ENCODE measurements around the gene MYLK. TPM values are rescaled to one million over a fixed set of nuclear protein-coding genes. Genes with fewer than 3 reads are reported as not detected.

The MYLK gene
- total RNA-seq, 1 donor from 2014 or later, result 26.6 TPM

GRCh38 chr3:123642957-123643330 is 241.2 kb downstream of the MYLK start:
- Histone ChIP-seq H3K27ac (ENCODE audit: low read depth, low read length) (no peak overlapping the region), H3K27me3 (ENCODE audit: control insufficient read depth in 3 of 3, insufficient read depth in 3 of 3, low read length in 3 of 3) (no peaks in the 10 kb centered on the region), H3K4me1 (ENCODE audit: control insufficient read depth in 3 of 3, insufficient read depth in 3 of 3, low read length in 3 of 3) (no peaks in the 10 kb centered on the region), H3K4me3 (ENCODE audit: low read length in 3 of 3) (no peak overlapping the region), H3K9me3 (ENCODE audit: control insufficient read depth in 3 of 3, low read length in 3 of 3) (no peaks in the 10 kb centered on the region), H3K36me3 (ENCODE audit: control insufficient read depth in 3 of 3, insufficient read depth in 3 of 3, low read length in 3 of 3) (peaks cover 5 to 7% (median 5%) of the 10 kb centered on the region in 3 donors), H3K9ac (ENCODE audit: low read depth in 1 of 3, low read length in 3 of 3) (no peak overlapping the region)

- Histone ChIP-seq H3K36me3 (ENCODE audit: control insufficient read depth in 3 of 3, insufficient read depth in 3 of 3, low read length in 3 of 3) (peaks cover 5 to 10% (median 5%) of the 10 kb centered on the region in 3 donors), H3K4me3 (ENCODE audit: low read length in 3 of 3) (no peak overlapping the region), H3K27ac (ENCODE audit: low read depth, low read length) (no peak overlapping the region), H3K9me3 (ENCODE audit: control insufficient read depth in 3 of 3, low read length in 3 of 3) (no peaks in the 10 kb centered on the region), H3K9ac (ENCODE audit: low read depth in 1 of 3, low read length in 3 of 3) (no peak overlapping the region), H3K4me1 (ENCODE audit: control insufficient read depth in 3 of 3, insufficient read depth in 3 of 3, low read length in 3 of 3) (no peaks in the 10 kb centered on the region), H3K27me3 (ENCODE audit: control insufficient read depth in 3 of 3, insufficient read depth in 3 of 3, low read length in 3 of 3) (no peaks in the 10 kb centered on the region)
Measured at GRCh38 chr3:123642182-123642956, 241.8 kb downstream of the MYLK start.

DNA sequence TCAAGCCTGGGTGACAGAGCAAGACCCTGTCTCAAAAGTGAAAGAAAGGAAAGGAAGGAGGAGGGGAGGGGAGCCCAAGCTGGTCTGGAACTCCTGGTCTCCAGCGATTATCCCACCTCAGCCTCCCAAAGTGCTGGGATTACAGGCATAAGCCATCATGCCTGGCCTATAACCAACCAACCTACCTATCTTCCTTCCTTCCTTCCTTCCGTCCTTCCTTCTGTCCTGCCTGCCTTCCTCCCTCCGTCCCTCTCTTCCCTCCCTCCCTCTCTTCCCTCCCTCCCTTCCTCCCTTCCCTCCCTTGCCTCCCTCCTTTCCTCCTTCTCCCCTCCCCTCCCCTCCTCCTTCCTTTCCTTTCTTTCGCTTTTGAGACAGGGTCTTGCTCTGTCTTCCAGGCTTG is 242.6 kb downstream of the MYLK start:
- Histone ChIP-seq H3K9ac (ENCODE audit: low read depth in 1 of 3, low read length in 3 of 3) (no peak overlapping the region), H3K4me3 (ENCODE audit: low read length in 3 of 3) (no peak overlapping the region), H3K27me3 (ENCODE audit: control insufficient read depth in 3 of 3, insufficient read depth in 3 of 3, low read length in 3 of 3) (no peaks in the 10 kb centered on the region), H3K4me1 (ENCODE audit: control insufficient read depth in 3 of 3, insufficient read depth in 3 of 3, low read length in 3 of 3) (no peaks in the 10 kb centered on the region), H3K9me3 (ENCODE audit: control insufficient read depth in 3 of 3, low read length in 3 of 3) (no peaks in the 10 kb centered on the region), H3K36me3 (ENCODE audit: control insufficient read depth in 3 of 3, insufficient read depth in 3 of 3, low read length in 3 of 3) (peaks cover 2 to 11% (median 5%) of the 10 kb centered on the region in 3 donors), H3K27ac (ENCODE audit: low read depth, low read length) (no peak overlapping the region)

- Histone ChIP-seq H3K27me3 (ENCODE audit: control insufficient read depth in 3 of 3, insufficient read depth in 3 of 3, low read length in 3 of 3) (no peaks in the 10 kb centered on the region), H3K36me3 (ENCODE audit: control insufficient read depth in 3 of 3, insufficient read depth in 3 of 3, low read length in 3 of 3) (peaks cover 0 to 11% (median 5%) of the 10 kb centered on the region in 3 donors), H3K4me3 (ENCODE audit: low read length in 3 of 3) (no peak overlapping the region), H3K9ac (ENCODE audit: low read depth in 1 of 3, low read length in 3 of 3) (no peak overlapping the region), H3K27ac (ENCODE audit: low read depth, low read length) (no peak overlapping the region), H3K9me3 (ENCODE audit: control insufficient read depth in 3 of 3, low read length in 3 of 3) (no peaks in the 10 kb centered on the region), H3K4me1 (ENCODE audit: control insufficient read depth in 3 of 3, insufficient read depth in 3 of 3, low read length in 3 of 3) (no peaks in the 10 kb centered on the region)
Measured at GRCh38 chr3:123640740-123641462, 243.2 kb downstream of the MYLK start.

GRCh38 chr3:123640311-123640710 is 243.8 kb downstream of the MYLK start:
- Histone ChIP-seq H3K4me1 (ENCODE audit: control insufficient read depth in 3 of 3, insufficient read depth in 3 of 3, low read length in 3 of 3) (no peaks in the 10 kb centered on the region), H3K27me3 (ENCODE audit: control insufficient read depth in 3 of 3, insufficient read depth in 3 of 3, low read length in 3 of 3) (no peaks in the 10 kb centered on the region), H3K9ac (ENCODE audit: low read depth in 1 of 3, low read length in 3 of 3) (no peak overlapping the region), H3K4me3 (ENCODE audit: low read length in 3 of 3) (no peak overlapping the region), H3K36me3 (ENCODE audit: control insufficient read depth in 3 of 3, insufficient read depth in 3 of 3, low read length in 3 of 3) (peaks cover 0 to 10% (median 5%) of the 10 kb centered on the region in 3 donors), H3K27ac (ENCODE audit: low read depth, low read length) (no peak overlapping the region), H3K9me3 (ENCODE audit: control insufficient read depth in 3 of 3, low read length in 3 of 3) (no peaks in the 10 kb centered on the region)

GRCh38 chr3:123638936-123639689 is 245.0 kb downstream of the MYLK start:
- no peaks in the 10 kb centered on the region for H3K4me1 ChIP-seq (ENCODE audit: control insufficient read depth in 3 of 3, insufficient read depth in 3 of 3, low read length in 3 of 3)
- no peak overlapping the region for H3K4me3 ChIP-seq (ENCODE audit: low read length in 3 of 3)
- H3K27me3 ChIP-seq (ENCODE audit: control insufficient read depth in 3 of 3, insufficient read depth in 3 of 3, low read length in 3 of 3), result no peaks in the 10 kb centered on the region
- no peak overlapping the region for H3K9ac ChIP-seq (ENCODE audit: low read depth in 1 of 3, low read length in 3 of 3)
- peaks cover 0 to 10% (median 5%) of the 10 kb centered on the region in 3 donors for H3K36me3 ChIP-seq (ENCODE audit: control insufficient read depth in 3 of 3, insufficient read depth in 3 of 3, low read length in 3 of 3)
- no peaks in the 10 kb centered on the region for H3K9me3 ChIP-seq (ENCODE audit: control insufficient read depth in 3 of 3, low read length in 3 of 3)
- H3K27ac ChIP-seq (ENCODE audit: low read depth, low read length), result no peak overlapping the region

- no peak overlapping the region for H3K4me3 ChIP-seq (ENCODE audit: low read length in 3 of 3)
- peaks cover 0 to 10% (median 5%) of the 10 kb centered on the region in 3 donors for H3K36me3 ChIP-seq (ENCODE audit: control insufficient read depth in 3 of 3, insufficient read depth in 3 of 3, low read length in 3 of 3)
- H3K27ac ChIP-seq (ENCODE audit: low read depth, low read length), result no peak overlapping the region
- no peaks in the 10 kb centered on the region for H3K9me3 ChIP-seq (ENCODE audit: control insufficient read depth in 3 of 3, low read length in 3 of 3)
- no peaks in the 10 kb centered on the region for H3K27me3 ChIP-seq (ENCODE audit: control insufficient read depth in 3 of 3, insufficient read depth in 3 of 3, low read length in 3 of 3)
- no peak overlapping the region for H3K9ac ChIP-seq (ENCODE audit: low read depth in 1 of 3, low read length in 3 of 3)
- no peaks in the 10 kb centered on the region for H3K4me1 ChIP-seq (ENCODE audit: control insufficient read depth in 3 of 3, insufficient read depth in 3 of 3, low read length in 3 of 3)
Measured at GRCh38 chr3:123637841-123638240, 246.3 kb downstream of the MYLK start.

- no peaks in the 10 kb centered on the region for H3K4me1 ChIP-seq (ENCODE audit: control insufficient read depth in 3 of 3, insufficient read depth in 3 of 3, low read length in 3 of 3)
- H3K27ac ChIP-seq (ENCODE audit: low read depth, low read length), result no peak overlapping the region
- peaks cover 0 to 10% (median 5%) of the 10 kb centered on the region in 3 donors for H3K36me3 ChIP-seq (ENCODE audit: control insufficient read depth in 3 of 3, insufficient read depth in 3 of 3, low read length in 3 of 3)
- H3K4me3 ChIP-seq (ENCODE audit: low read length in 3 of 3), result no peak overlapping the region
- H3K9ac ChIP-seq (ENCODE audit: low read depth in 1 of 3, low read length in 3 of 3), result no peak overlapping the region
- no peaks in the 10 kb centered on the region for H3K9me3 ChIP-seq (ENCODE audit: control insufficient read depth in 3 of 3, low read length in 3 of 3)
- H3K27me3 ChIP-seq (ENCODE audit: control insufficient read depth in 3 of 3, insufficient read depth in 3 of 3, low read length in 3 of 3), result no peaks in the 10 kb centered on the region
Measured at GRCh38 chr3:123637131-123637530, 247.0 kb downstream of the MYLK start.

GRCh38 chr3:123636431-123636841 is 247.7 kb downstream of the MYLK start:
- Histone ChIP-seq H3K4me1 (ENCODE audit: control insufficient read depth in 3 of 3, insufficient read depth in 3 of 3, low read length in 3 of 3) (no peaks in the 10 kb centered on the region), H3K9ac (ENCODE audit: low read depth in 1 of 3, low read length in 3 of 3) (no peak overlapping the region), H3K27ac (ENCODE audit: low read depth, low read length) (no peak overlapping the region)

More at GRCh38 chr3:123636431-123636841, 247.7 kb downstream of the MYLK start:
- H3K27me3 ChIP-seq (ENCODE audit: control insufficient read depth in 3 of 3, insufficient read depth in 3 of 3, low read length in 3 of 3), result no peaks in the 10 kb centered on the region
- peaks cover 0 to 10% (median 5%) of the 10 kb centered on the region in 3 donors for H3K36me3 ChIP-seq (ENCODE audit: control insufficient read depth in 3 of 3, insufficient read depth in 3 of 3, low read length in 3 of 3)
- H3K9me3 ChIP-seq (ENCODE audit: control insufficient read depth in 3 of 3, low read length in 3 of 3), result no peaks in the 10 kb centered on the region
- H3K4me3 ChIP-seq (ENCODE audit: low read length in 3 of 3), result no peak overlapping the region

Measured in skeletal muscle tissue (tissue), 4 donors.